ENCODE data around the gene PAPPA2. TPM values are rescaled to one million over a fixed set of nuclear protein-coding genes. Genes with fewer than 3 reads are reported as not detected.

The PAPPA2 gene
- total and polyA plus RNA-seq, 10 of the 15 experiments (the other 5 are each of a cell fraction or from before 2014, with no cell fraction given), result under 0.01 to 0.06 (median 0.03) TPM; not detected in 7

DNA sequence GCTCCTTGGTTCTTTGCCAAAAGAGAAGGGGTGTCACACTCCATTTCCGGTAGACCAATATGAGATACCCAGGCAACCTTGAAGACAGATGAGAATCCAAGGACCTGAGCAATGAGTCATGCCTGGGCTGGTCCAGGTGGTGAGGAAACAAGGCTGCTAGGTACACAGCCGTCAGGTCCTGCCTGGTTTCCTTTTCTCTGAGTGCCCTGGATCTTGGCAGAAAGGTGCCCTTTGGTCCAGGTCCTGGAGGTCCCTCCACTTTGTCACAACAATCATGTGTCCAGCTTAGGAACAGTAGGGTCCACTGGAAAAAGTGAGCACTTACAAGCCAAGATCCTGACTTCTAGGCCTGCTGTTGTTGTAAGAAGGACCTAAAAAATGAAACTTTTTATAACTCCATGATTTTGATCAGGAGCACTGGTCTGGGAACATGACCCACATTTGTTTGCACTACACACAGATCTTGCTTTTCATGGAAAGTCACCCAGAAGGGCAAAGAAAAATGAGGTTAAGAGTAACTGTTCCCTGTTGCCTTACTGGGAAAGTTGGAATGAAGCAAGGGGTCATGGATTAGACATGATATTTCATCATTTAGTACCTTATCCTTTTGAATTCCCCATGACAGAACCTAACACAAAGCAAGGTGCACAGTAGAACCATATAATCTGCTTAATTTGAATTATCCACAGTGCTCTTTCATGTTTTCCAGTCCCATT, 94.7 kb downstream of the PAPPA2 start:
- ChIA-PET POLR2A (no interaction called here), SMC1A (ENCODE audit: uncharacterized antibody, unreplicated experiment) (no interaction called here), RAD21 (ENCODE audit: unreplicated experiment) (interaction anchor here (4.4 kb wide), 1 partner anchor 133 kb away, joined by 21 read pairs; no protein-coding TSS in a partner anchor), CTCF (interaction anchor here (3.7 to 4.4 kb wide), 3 partner anchors 8 to 321 kb away, joined by 24 to 67 read pairs (median 47); no protein-coding TSS in a partner anchor)
- no peaks in the 10 kb centered on the region for H3K36me3 ChIP-seq (ENCODE audit: control insufficient read depth in 2 of 2, insufficient read depth in 2 of 2, low read length in 1 of 2)
- 13% methylated on average over 2 of the region's 2 CpGs for WGBS (ENCODE audit: insufficient coverage, insufficient replicate concordance, low lambda C conversion rate, missing lambda C conversion rate)
- H3K4me2 ChIP-seq (ENCODE audit: control insufficient read depth, insufficient read depth), result no peak overlapping the region
- H3K4me1 ChIP-seq (ENCODE audit: control insufficient read depth, insufficient read depth, low read length), result no peaks in the 10 kb centered on the region
- 0 out of 4 replicates have a peak, but pooled peaks cover 0 to 2% of the 10 kb centered on the region in 2 experiments for H3K27me3 ChIP-seq (replicated peaks in 1 of 2; ENCODE audit: control insufficient read depth in 2 of 2, insufficient read depth in 2 of 2, low read length in 1 of 2)
- H3K27ac ChIP-seq (ENCODE audit: control insufficient read depth, insufficient read depth), result no peak overlapping the region
- H3K9me3 ChIP-seq (replicated peaks; ENCODE audit: control insufficient read depth, insufficient read depth, low read length), result no peaks in the 10 kb centered on the region
- no peak overlapping the region for H3K4me3 ChIP-seq
- FAIRE-seq (no peak), ATAC-seq (no peak), DNase-seq (ENCODE audit: low read depth, low spot score) (no peak)
- no peaks in the 10 kb centered on the region for H4K20me1 ChIP-seq (ENCODE audit: control insufficient read depth, insufficient read depth)
- H3K9ac ChIP-seq (ENCODE audit: control insufficient read depth, insufficient read depth, low read length), result no peak overlapping the region
- H2AFZ ChIP-seq (ENCODE audit: control insufficient read depth, low read depth, low read length), result no peak overlapping the region
- no TSS peak for BruUV-seq (replicated peaks)
- H3K79me2 ChIP-seq (ENCODE audit: control insufficient read depth, insufficient read depth, low read length), result no peaks in the 10 kb centered on the region
- intact Hi-C loops (cut with micrococcal nuclease; ENCODE audit: unreplicated experiment), result no loop called here
- in situ Hi-C loops (cut with MboI), result loop anchor here (5.0 kb wide), 1 partner anchor 325 kb away; no protein-coding TSS in a partner anchor
- TF ChIP-seq, protein P1, sequence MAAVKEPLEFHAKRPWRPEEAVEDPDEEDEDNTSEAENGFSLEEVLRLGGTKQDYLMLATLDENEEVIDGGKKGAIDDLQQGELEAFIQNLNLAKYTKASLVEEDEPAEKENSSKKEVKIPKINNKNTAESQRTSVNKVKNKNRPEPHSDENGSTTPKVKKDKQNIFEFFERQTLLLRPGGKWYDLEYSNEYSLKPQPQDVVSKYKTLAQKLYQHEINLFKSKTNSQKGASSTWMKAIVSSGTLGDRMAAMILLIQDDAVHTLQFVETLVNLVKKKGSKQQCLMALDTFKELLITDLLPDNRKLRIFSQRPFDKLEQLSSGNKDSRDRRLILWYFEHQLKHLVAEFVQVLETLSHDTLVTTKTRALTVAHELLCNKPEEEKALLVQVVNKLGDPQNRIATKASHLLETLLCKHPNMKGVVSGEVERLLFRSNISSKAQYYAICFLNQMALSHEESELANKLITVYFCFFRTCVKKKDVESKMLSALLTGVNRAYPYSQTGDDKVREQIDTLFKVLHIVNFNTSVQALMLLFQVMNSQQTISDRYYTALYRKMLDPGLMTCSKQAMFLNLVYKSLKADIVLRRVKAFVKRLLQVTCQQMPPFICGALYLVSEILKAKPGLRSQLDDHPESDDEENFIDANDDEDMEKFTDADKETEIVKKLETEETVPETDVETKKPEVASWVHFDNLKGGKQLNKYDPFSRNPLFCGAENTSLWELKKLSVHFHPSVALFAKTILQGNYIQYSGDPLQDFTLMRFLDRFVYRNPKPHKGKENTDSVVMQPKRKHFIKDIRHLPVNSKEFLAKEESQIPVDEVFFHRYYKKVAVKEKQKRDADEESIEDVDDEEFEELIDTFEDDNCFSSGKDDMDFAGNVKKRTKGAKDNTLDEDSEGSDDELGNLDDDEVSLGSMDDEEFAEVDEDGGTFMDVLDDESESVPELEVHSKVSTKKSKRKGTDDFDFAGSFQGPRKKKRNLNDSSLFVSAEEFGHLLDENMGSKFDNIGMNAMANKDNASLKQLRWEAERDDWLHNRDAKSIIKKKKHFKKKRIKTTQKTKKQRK (IDR thresholded peaks at IDR 0.05; ENCODE audit: low read depth, low read length), result no peak
- TF ChIP-seq WRNIP1 (IDR thresholded peaks at IDR 0.05; ENCODE audit: borderline replicate concordance, low read depth, low read length), result no peak
- no peak for TF ChIP-seq ZBTB4 (CRISPR knock-in tag; IDR thresholded peaks at IDR 0.05)
- TF ChIP-seq CHD2 (IDR thresholded peaks at IDR 0.05; ENCODE audit: borderline replicate concordance, low read depth, low read length), result no peak
- TF ChIP-seq IKZF2 (IDR thresholded peaks at IDR 0.05), result no peak
- TF ChIP-seq, protein P2, sequence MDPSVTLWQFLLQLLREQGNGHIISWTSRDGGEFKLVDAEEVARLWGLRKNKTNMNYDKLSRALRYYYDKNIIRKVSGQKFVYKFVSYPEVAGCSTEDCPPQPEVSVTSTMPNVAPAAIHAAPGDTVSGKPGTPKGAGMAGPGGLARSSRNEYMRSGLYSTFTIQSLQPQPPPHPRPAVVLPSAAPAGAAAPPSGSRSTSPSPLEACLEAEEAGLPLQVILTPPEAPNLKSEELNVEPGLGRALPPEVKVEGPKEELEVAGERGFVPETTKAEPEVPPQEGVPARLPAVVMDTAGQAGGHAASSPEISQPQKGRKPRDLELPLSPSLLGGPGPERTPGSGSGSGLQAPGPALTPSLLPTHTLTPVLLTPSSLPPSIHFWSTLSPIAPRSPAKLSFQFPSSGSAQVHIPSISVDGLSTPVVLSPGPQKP (IDR thresholded peaks at IDR 0.05; ENCODE audit: low read depth, low read length), result no peak
- no peak for TF ChIP-seq PAX5 (IDR thresholded peaks at IDR 0.05; ENCODE audit: borderline replicate concordance, low read depth, low read length)
- no peak for TF ChIP-seq NFYA (IDR thresholded peaks at IDR 0.05; ENCODE audit: borderline replicate concordance, low read depth, low read length)
- TF ChIP-seq REST (IDR thresholded peaks at IDR 0.05; ENCODE audit: low read depth, low read length), result no peak
- no peak for TF ChIP-seq KDM1A (IDR thresholded peaks at IDR 0.05; ENCODE audit: borderline replicate concordance)
- no peak for TF ChIP-seq TCF12 (IDR thresholded peaks at IDR 0.05; ENCODE audit: low read depth, low read length)
- no peak for TF ChIP-seq ZNF622 (IDR thresholded peaks at IDR 0.05)
